Amniotic epithelial cell (primary cell): Measurements from ENCODE around the gene PEDS1.
"Not testable (repeated sequence)": the region's sequence is repeated elsewhere in the genome, so short reads cannot be mapped to it uniquely, and the experiment has no call there.

ENCODE experiments used
- DNase-seq: peaks from one replicate; pipeline ENCODE4 v3.0.0-alpha.2; 2010; ENCODE audit warnings: low read depth

The PEDS1 gene

GRCh38 chr20:50135157-50135556 lies 18.4 kb downstream of the PEDS1 start:
- DNase-seq = not testable (repeated sequence)

GRCh38 chr20:50133474-50134217 lies 19.9 kb downstream of the PEDS1 start:
- no peak for DNase-seq

- DNase-seq = no peak
These were observed 20.5 kb downstream of the PEDS1 start for GRCh38 chr20:50133041-50133440.

- DNase-seq = no peak
These were observed 22.5 kb downstream of the PEDS1 start for GRCh38 chr20:50130995-50131394.

GRCh38 chr20:50130356-50130723 lies 23.2 kb downstream of the PEDS1 start:
- no peak for DNase-seq

- no peak for DNase-seq
These were observed 23.7 kb downstream of the PEDS1 start for GRCh38 chr20:50129662-50130355.

- no peak for DNase-seq
These were observed 25.0 kb downstream of the PEDS1 start for GRCh38 chr20:50128520-50128905.

- DNase-seq = no peak
These were observed 25.7 kb downstream of the PEDS1 start for GRCh38 chr20:50127587-50128519.

- DNase-seq = peak; percentile 87
These were observed 26.9 kb downstream of the PEDS1 start for GRCh38 chr20:50126662-50127061.

GRCh38 chr20:50125279-50125678 lies 28.2 kb downstream of the PEDS1 start:
- no peak for DNase-seq

- no peak for DNase-seq
These were observed 29.0 kb downstream of the PEDS1 start for GRCh38 chr20:50124496-50124895.

- DNase-seq = no peak
These were observed 30.1 kb downstream of the PEDS1 start for GRCh38 chr20:50123418-50123817.

- no peak for DNase-seq
These were observed 30.8 kb downstream of the PEDS1 start for GRCh38 chr20:50122763-50123162.

GRCh38 chr20:50121858-50122271 lies 31.7 kb downstream of the PEDS1 start:
- no peak for DNase-seq

GRCh38 chr20:50120935-50121693 lies 32.4 kb downstream of the PEDS1 start:
- peak; percentile 55 for DNase-seq

- no peak for DNase-seq
These were observed 35.3 kb downstream of the PEDS1 start for GRCh38 chr20:50118203-50118602.

- no peak for DNase-seq
These were observed 37.0 kb downstream of the PEDS1 start for GRCh38 chr20:50116368-50116999.

GRCh38 chr20:50115591-50116367 lies 37.7 kb downstream of the PEDS1 start:
- DNase-seq = peak; percentile 95

- no peak for DNase-seq
These were observed 38.4 kb downstream of the PEDS1 start for GRCh38 chr20:50115041-50115512.
